ENCODE measurements around the gene RHOT1. TPM values are rescaled to one million over a fixed set of nuclear protein-coding genes. Genes with fewer than 3 reads are reported as not detected.

The RHOT1 gene
- total RNA-seq, 1 experiment from 2014 or later = 22.3 TPM

GRCh38 chr17:32160526-32160925 lies 18.2 kb downstream of the RHOT1 start:
- intact Hi-C loops (cut with micrococcal nuclease) = no loop called here
- no peak overlapping the region for H2AFZ ChIP-seq (ENCODE audit: low read length)
- H3K4me3 ChIP-seq (ENCODE audit: low read length) = no peak overlapping the region
- no peaks in the 10 kb centered on the region for H3K79me2 ChIP-seq (ENCODE audit: low read length)
- no TSS peak for BruUV-seq (replicated peaks)
- no peaks in the 10 kb centered on the region for H3K27me3 ChIP-seq (ENCODE audit: low read length)
- H3K9me3 ChIP-seq (ENCODE audit: low read length) = no peaks in the 10 kb centered on the region
- H4K20me1 ChIP-seq (ENCODE audit: low read length) = no peaks in the 10 kb centered on the region
- peaks cover 9% of the 10 kb centered on the region for H3K4me1 ChIP-seq (ENCODE audit: insufficient read depth, low read length)
- ATAC-seq = no peak
- H3F3A ChIP-seq (ENCODE audit: low read length, unreplicated experiment) = no peaks in the 10 kb centered on the region
- no peak overlapping the region for H3K4me2 ChIP-seq (ENCODE audit: low read length)
- no peak overlapping the region for H3K9ac ChIP-seq (ENCODE audit: low read length)
- POLR2A ChIA-PET (ENCODE audit: unreplicated experiment) = no interaction called here
- no peak overlapping the region for H3K27ac ChIP-seq (ENCODE audit: low read length)
- peaks cover 3% of the 10 kb centered on the region; the same call in 1 of the 2 replicates for H3K36me3 ChIP-seq (ENCODE audit: low read depth, low read length)
- CTCF ChIA-PET = no interaction called here
- no peak for TF ChIP-seq EZH2phosphoT487 (IDR thresholded peaks at IDR 0.05; ENCODE audit: borderline replicate concordance, low read length)
- no peak for TF ChIP-seq CTCF (conservative IDR thresholded peaks at IDR 0.05; ENCODE audit: low read depth, low read length)
- TF ChIP-seq EZH2 (IDR thresholded peaks at IDR 0.05; ENCODE audit: low read length, unreplicated experiment) = no peak
- no peak for DNase-seq
- H3K9me2 ChIP-seq (replicated peaks; ENCODE audit: low read length) = no peaks in the 10 kb centered on the region

GRCh38 chr17:32161029-32161428 lies 18.7 kb downstream of the RHOT1 start:
- no peaks in the 10 kb centered on the region for H3F3A ChIP-seq (ENCODE audit: low read length, unreplicated experiment)
- no peaks in the 10 kb centered on the region for H3K79me2 ChIP-seq (ENCODE audit: low read length)
- POLR2A ChIA-PET (ENCODE audit: unreplicated experiment) = no interaction called here
- CTCF ChIA-PET = no interaction called here
- peaks cover 9% of the 10 kb centered on the region for H3K4me1 ChIP-seq (ENCODE audit: insufficient read depth, low read length)
- H3K27ac ChIP-seq (ENCODE audit: low read length) = no peak overlapping the region
- BruUV-seq (replicated peaks) = no TSS peak
- TF ChIP-seq CTCF (conservative IDR thresholded peaks at IDR 0.05; ENCODE audit: low read depth, low read length) = no peak
- TF ChIP-seq EZH2 (IDR thresholded peaks at IDR 0.05; ENCODE audit: low read length, unreplicated experiment) = no peak
- TF ChIP-seq EZH2phosphoT487 (IDR thresholded peaks at IDR 0.05; ENCODE audit: borderline replicate concordance, low read length) = no peak
- H4K20me1 ChIP-seq (ENCODE audit: low read length) = no peaks in the 10 kb centered on the region
- ATAC-seq (no peak), DNase-seq (no peak)
- H3K9me2 ChIP-seq (replicated peaks; ENCODE audit: low read length) = no peaks in the 10 kb centered on the region
- intact Hi-C loops (cut with micrococcal nuclease) = no loop called here
- peaks cover 3% of the 10 kb centered on the region; the same call in 1 of the 2 replicates for H3K36me3 ChIP-seq (ENCODE audit: low read depth, low read length)
- no peak overlapping the region for H3K4me3 ChIP-seq (ENCODE audit: low read length)
- no peaks in the 10 kb centered on the region for H3K27me3 ChIP-seq (ENCODE audit: low read length)
- no peak overlapping the region for H3K4me2 ChIP-seq (ENCODE audit: low read length)
- H3K9ac ChIP-seq (ENCODE audit: low read length) = no peak overlapping the region
- H2AFZ ChIP-seq (ENCODE audit: low read length) = no peak overlapping the region
- no peaks in the 10 kb centered on the region for H3K9me3 ChIP-seq (ENCODE audit: low read length)

- intact Hi-C loops (cut with micrococcal nuclease) = no loop called here
- Histone ChIP-seq H3K9me2 (replicated peaks; ENCODE audit: low read length) (no peaks in the 10 kb centered on the region), H3K79me2 (ENCODE audit: low read length) (no peaks in the 10 kb centered on the region), H2AFZ (ENCODE audit: low read length) (no peak overlapping the region), H3K4me3 (ENCODE audit: low read length) (no peak overlapping the region), H3K27ac (ENCODE audit: low read length) (peak overlapping the region; percentile 43), H3K27me3 (ENCODE audit: low read length) (no peaks in the 10 kb centered on the region), H3K4me2 (ENCODE audit: low read length) (peak overlapping the region; percentile 39; the same call in 1 of the 2 replicates), H3K9ac (ENCODE audit: low read length) (no peak overlapping the region), H3K36me3 (ENCODE audit: low read depth, low read length) (peaks cover 8% of the 10 kb centered on the region; the same call in 1 of the 2 replicates), H3K9me3 (ENCODE audit: low read length) (no peaks in the 10 kb centered on the region; the same call in 1 of the 2 replicates), H4K20me1 (ENCODE audit: low read length) (no peaks in the 10 kb centered on the region), H3F3A (ENCODE audit: low read length, unreplicated experiment) (no peaks in the 10 kb centered on the region), H3K4me1 (ENCODE audit: insufficient read depth, low read length) (peaks cover 9% of the 10 kb centered on the region)
- TF ChIP-seq CTCF (conservative IDR thresholded peaks at IDR 0.05; ENCODE audit: low read depth, low read length) = no peak
- no peak for TF ChIP-seq EZH2phosphoT487 (IDR thresholded peaks at IDR 0.05; ENCODE audit: borderline replicate concordance, low read length)
- no peak for TF ChIP-seq EZH2 (IDR thresholded peaks at IDR 0.05; ENCODE audit: low read length, unreplicated experiment)
- ChIA-PET POLR2A (ENCODE audit: unreplicated experiment) (interaction anchor here (0.7 kb wide), 1 partner anchor 155 kb away, joined by 3 read pairs; the partner anchor contains the start of gene LRRC37B), CTCF (no interaction called here)
- ATAC-seq (peak; percentile 71), DNase-seq (peak; percentile 59)
- no TSS peak for BruUV-seq (replicated peaks)
Observed at GRCh38 chr17:32161506-32162365, 19.4 kb downstream of the RHOT1 start.
